22Rv1 (cell line): ENCODE results near the gene SETX.

Experiments used
- ZFX ChIP-seq: fragments of 450-650 bp; IDR thresholded peaks from 2 replicates; pipeline ENCODE4 v1.6.1; 2017; ENCODE audit warnings: antibody characterized with exemption, borderline replicate concordance
- TF ChIP-seq, protein P1 (sequence below): fragments of 450-650 bp; IDR thresholded peaks from 2 replicates; pipeline ENCODE4 v1.5.1; 2017; ENCODE audit warnings: mild to moderate bottlenecking

DNA sequence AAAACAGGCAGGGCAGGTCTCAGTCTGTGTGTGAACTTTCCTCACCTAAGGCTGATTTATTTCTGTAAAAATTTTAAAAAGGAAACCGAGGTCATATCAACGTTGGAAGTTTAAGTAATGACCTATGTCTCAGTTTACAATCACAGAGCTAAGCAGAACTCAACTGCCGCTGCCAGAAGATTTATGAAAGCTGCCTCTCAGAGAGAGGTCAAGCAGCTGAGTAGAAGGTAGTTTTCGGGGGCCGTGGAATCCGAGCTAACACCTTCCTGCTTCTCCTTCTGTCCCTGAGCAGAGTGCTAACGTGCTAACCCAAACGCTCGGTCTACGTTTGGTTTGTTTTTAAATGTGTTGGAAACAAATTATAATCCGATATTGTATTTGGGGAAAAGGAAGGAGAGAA, 40.8 kb upstream of the SETX start:
- TF ChIP-seq, protein P1, sequence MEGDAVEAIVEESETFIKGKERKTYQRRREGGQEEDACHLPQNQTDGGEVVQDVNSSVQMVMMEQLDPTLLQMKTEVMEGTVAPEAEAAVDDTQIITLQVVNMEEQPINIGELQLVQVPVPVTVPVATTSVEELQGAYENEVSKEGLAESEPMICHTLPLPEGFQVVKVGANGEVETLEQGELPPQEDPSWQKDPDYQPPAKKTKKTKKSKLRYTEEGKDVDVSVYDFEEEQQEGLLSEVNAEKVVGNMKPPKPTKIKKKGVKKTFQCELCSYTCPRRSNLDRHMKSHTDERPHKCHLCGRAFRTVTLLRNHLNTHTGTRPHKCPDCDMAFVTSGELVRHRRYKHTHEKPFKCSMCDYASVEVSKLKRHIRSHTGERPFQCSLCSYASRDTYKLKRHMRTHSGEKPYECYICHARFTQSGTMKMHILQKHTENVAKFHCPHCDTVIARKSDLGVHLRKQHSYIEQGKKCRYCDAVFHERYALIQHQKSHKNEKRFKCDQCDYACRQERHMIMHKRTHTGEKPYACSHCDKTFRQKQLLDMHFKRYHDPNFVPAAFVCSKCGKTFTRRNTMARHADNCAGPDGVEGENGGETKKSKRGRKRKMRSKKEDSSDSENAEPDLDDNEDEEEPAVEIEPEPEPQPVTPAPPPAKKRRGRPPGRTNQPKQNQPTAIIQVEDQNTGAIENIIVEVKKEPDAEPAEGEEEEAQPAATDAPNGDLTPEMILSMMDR, result no peak
- TF ChIP-seq ZFX, result no peak
